ENCODE data around the gene SUMF2.

- TF ChIP-seq POLR2AphosphoS5 (IDR thresholded peaks at IDR 0.05; ENCODE audit: insufficient read depth, low read depth, low read length) (no peak), EZH2 (IDR thresholded peaks at IDR 0.05; ENCODE audit: borderline replicate concordance, low read depth, low read length, severe bottlenecking) (no peak), CTCF (IDR thresholded peaks at IDR 0.05; ENCODE audit: extremely low read depth in 1 of 2, insufficient read depth in 1 of 2, low read depth in 1 of 2, low read length in 2 of 2) (no peak), POLR2A (IDR thresholded peaks at IDR 0.05; ENCODE audit: low read depth, low read length) (no peak), GATA2 (IDR thresholded peaks at IDR 0.05; ENCODE audit: insufficient read depth, insufficient read length, low read depth, low read length) (no peak), MAX (IDR thresholded peaks at IDR 0.05; ENCODE audit: insufficient read depth, insufficient read length) (no peak)
Observed at GRCh38 chr7:56019501-56019900, 44.6 kb upstream of the SUMF2 start.
